ENCODE measurements around the gene BEAN1.

- TF ChIP-seq SPI1 (IDR thresholded peaks at IDR 0.05; ENCODE audit: borderline replicate concordance, low read depth), result no peak
- TF ChIP-seq, protein P1, sequence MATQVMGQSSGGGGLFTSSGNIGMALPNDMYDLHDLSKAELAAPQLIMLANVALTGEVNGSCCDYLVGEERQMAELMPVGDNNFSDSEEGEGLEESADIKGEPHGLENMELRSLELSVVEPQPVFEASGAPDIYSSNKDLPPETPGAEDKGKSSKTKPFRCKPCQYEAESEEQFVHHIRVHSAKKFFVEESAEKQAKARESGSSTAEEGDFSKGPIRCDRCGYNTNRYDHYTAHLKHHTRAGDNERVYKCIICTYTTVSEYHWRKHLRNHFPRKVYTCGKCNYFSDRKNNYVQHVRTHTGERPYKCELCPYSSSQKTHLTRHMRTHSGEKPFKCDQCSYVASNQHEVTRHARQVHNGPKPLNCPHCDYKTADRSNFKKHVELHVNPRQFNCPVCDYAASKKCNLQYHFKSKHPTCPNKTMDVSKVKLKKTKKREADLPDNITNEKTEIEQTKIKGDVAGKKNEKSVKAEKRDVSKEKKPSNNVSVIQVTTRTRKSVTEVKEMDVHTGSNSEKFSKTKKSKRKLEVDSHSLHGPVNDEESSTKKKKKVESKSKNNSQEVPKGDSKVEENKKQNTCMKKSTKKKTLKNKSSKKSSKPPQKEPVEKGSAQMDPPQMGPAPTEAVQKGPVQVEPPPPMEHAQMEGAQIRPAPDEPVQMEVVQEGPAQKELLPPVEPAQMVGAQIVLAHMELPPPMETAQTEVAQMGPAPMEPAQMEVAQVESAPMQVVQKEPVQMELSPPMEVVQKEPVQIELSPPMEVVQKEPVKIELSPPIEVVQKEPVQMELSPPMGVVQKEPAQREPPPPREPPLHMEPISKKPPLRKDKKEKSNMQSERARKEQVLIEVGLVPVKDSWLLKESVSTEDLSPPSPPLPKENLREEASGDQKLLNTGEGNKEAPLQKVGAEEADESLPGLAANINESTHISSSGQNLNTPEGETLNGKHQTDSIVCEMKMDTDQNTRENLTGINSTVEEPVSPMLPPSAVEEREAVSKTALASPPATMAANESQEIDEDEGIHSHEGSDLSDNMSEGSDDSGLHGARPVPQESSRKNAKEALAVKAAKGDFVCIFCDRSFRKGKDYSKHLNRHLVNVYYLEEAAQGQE (IDR thresholded peaks at IDR 0.05; ENCODE audit: insufficient replicate concordance, low read depth), result no peak
These were observed 61.4 kb downstream of the BEAN1 start for GRCh38 chr16:66488505-66488904.

All from HL-60 (cell line).